GM10266 (cell line): ENCODE measurements around the gene ARSB.

Experiments used
- DNase-seq: peaks from one replicate; pipeline ENCODE4 v3.0.0; 2012; ENCODE audit errors: extremely low spot score
- CTCF ChIP-seq: IDR thresholded peaks from 2 replicates; pipeline ENCODE4 v1.5.1; 2012; ENCODE audit warnings: mild to moderate bottlenecking, low read depth; ENCODE audit not compliant: control insufficient read depth, insufficient read depth; ENCODE audit errors: missing control alignments

ARSB gene

GRCh38 chr5:78795757-78796156 lies 189.4 kb downstream of the ARSB start:
- TF ChIP-seq CTCF = no peak
- no peak for DNase-seq

- no peak for TF ChIP-seq CTCF
- no peak for DNase-seq
Observed at GRCh38 chr5:78794693-78795215, 190.4 kb downstream of the ARSB start.

GRCh38 chr5:78793907-78794662 lies 191.0 kb downstream of the ARSB start:
- no peak for DNase-seq
- no peak for TF ChIP-seq CTCF

GRCh38 chr5:78792345-78793055 lies 192.6 kb downstream of the ARSB start:
- no peak for DNase-seq
- TF ChIP-seq CTCF = no peak

GRCh38 chr5:78791501-78792100 lies 193.5 kb downstream of the ARSB start:
- DNase-seq = no peak
- TF ChIP-seq CTCF = no peak

GRCh38 chr5:78787783-78788182 lies 197.3 kb downstream of the ARSB start:
- DNase-seq = no peak
- TF ChIP-seq CTCF = no peak
